22Rv1 (cell line): ENCODE data around the gene TNK1.

ENCODE experiments used
- ZFX ChIP-seq: fragments of 450-650 bp; IDR thresholded peaks from 2 replicates; pipeline ENCODE4 v1.6.1; 2017; ENCODE audit warnings: antibody characterized with exemption, borderline replicate concordance
- TF ChIP-seq, protein P1 (sequence below): fragments of 450-650 bp; IDR thresholded peaks from 2 replicates; pipeline ENCODE4 v1.5.1; 2017; ENCODE audit warnings: mild to moderate bottlenecking

DNA sequence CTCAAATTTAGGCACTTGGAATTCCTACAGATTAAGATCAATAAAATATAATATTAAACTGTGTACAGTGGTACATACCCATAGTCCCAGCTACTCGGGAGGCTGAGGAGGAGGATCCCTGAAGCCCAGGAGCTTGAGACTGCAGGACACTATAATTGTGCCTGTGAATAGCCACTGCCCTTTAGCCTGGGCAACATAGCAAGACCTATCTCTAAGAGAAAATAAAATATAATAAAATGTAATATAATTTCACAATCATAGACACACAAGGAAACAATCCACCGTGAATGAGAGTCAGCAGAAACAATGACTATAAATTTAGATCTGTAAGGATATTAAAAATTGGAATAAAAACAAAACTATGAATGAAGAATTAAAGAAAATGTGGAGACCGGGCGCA, 10.0 kb upstream of the TNK1 start:
- TF ChIP-seq, protein P1, sequence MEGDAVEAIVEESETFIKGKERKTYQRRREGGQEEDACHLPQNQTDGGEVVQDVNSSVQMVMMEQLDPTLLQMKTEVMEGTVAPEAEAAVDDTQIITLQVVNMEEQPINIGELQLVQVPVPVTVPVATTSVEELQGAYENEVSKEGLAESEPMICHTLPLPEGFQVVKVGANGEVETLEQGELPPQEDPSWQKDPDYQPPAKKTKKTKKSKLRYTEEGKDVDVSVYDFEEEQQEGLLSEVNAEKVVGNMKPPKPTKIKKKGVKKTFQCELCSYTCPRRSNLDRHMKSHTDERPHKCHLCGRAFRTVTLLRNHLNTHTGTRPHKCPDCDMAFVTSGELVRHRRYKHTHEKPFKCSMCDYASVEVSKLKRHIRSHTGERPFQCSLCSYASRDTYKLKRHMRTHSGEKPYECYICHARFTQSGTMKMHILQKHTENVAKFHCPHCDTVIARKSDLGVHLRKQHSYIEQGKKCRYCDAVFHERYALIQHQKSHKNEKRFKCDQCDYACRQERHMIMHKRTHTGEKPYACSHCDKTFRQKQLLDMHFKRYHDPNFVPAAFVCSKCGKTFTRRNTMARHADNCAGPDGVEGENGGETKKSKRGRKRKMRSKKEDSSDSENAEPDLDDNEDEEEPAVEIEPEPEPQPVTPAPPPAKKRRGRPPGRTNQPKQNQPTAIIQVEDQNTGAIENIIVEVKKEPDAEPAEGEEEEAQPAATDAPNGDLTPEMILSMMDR: no peak
- TF ChIP-seq ZFX: no peak
